HL-60/S4 (cell line): ENCODE measurements around the gene PLEKHA7.
"Not testable (repeated sequence)": the region's sequence is repeated elsewhere in the genome, so short reads cannot be mapped to it uniquely, and the experiment has no call there.

Experiments
- in situ Hi-C: fragments of 300-500 bp; cut with MboI; formaldehyde crosslinking; loops from 2 replicates; pipeline ENCODE4 v1.14.3; 2022; ENCODE audit warnings: low sequenced_read_pairs

The PLEKHA7 gene

GRCh38 chr11:17008099-17008498, 6.1 kb downstream of the PLEKHA7 start:
- in situ Hi-C loops, result no loop called here

GRCh38 chr11:17005646-17006045, 8.6 kb downstream of the PLEKHA7 start:
- in situ Hi-C loops, result no loop called here

GRCh38 chr11:17004486-17005148, 9.6 kb downstream of the PLEKHA7 start:
- in situ Hi-C loops, result no loop called here

- in situ Hi-C loops, result no loop called here
Measured at GRCh38 chr11:17003426-17003825, 10.8 kb downstream of the PLEKHA7 start.

GRCh38 chr11:17002543-17002942, 11.7 kb downstream of the PLEKHA7 start:
- in situ Hi-C loops, result no loop called here

- in situ Hi-C loops, result no loop called here
Measured at GRCh38 chr11:17001806-17002205, 12.4 kb downstream of the PLEKHA7 start.

GRCh38 chr11:17000987-17001386, 13.2 kb downstream of the PLEKHA7 start:
- in situ Hi-C loops, result no loop called here

- in situ Hi-C loops, result not testable (repeated sequence)
Measured at GRCh38 chr11:17000253-17000652, 14.0 kb downstream of the PLEKHA7 start.

GRCh38 chr11:16999116-16999515, 15.1 kb downstream of the PLEKHA7 start:
- in situ Hi-C loops, result no loop called here

GRCh38 chr11:16997624-16998023, 16.6 kb downstream of the PLEKHA7 start:
- in situ Hi-C loops, result no loop called here

- in situ Hi-C loops, result no loop called here
Measured at GRCh38 chr11:16993495-16993894, 20.7 kb downstream of the PLEKHA7 start.

- in situ Hi-C loops, result no loop called here
Measured at GRCh38 chr11:16992846-16993245, 21.4 kb downstream of the PLEKHA7 start.

- in situ Hi-C loops, result no loop called here
Measured at GRCh38 chr11:16989554-16989953, 24.7 kb downstream of the PLEKHA7 start.

GRCh38 chr11:16987205-16987568, 27.0 kb downstream of the PLEKHA7 start:
- in situ Hi-C loops, result no loop called here

- in situ Hi-C loops, result no loop called here
Measured at GRCh38 chr11:16986434-16987204, 27.6 kb downstream of the PLEKHA7 start.

GRCh38 chr11:16985297-16985696, 28.9 kb downstream of the PLEKHA7 start:
- in situ Hi-C loops, result no loop called here

GRCh38 chr11:16984229-16984628, 30.0 kb downstream of the PLEKHA7 start:
- in situ Hi-C loops, result no loop called here

GRCh38 chr11:16982809-16983208, 31.4 kb downstream of the PLEKHA7 start:
- in situ Hi-C loops, result no loop called here

GRCh38 chr11:16982256-16982671, 31.9 kb downstream of the PLEKHA7 start:
- in situ Hi-C loops, result no loop called here

GRCh38 chr11:16981651-16982194, 32.5 kb downstream of the PLEKHA7 start:
- in situ Hi-C loops, result no loop called here

GRCh38 chr11:16979703-16980622, 34.3 kb downstream of the PLEKHA7 start:
- in situ Hi-C loops, result no loop called here
